Loucy (cell line): ENCODE results near the gene UGT1A9.

Experiments used
- H2AFZ ChIP-seq: fragments of 200-600 bp; sonication (generic); 2 replicates; pipeline ENCODE4 v1.6.0; 2016; ENCODE audit warnings: antibody characterized with exemption, mild to moderate bottlenecking, low read length, moderate library complexity
- H3F3A ChIP-seq: fragments of 200-600 bp; 2 replicates; pipeline ENCODE4 v1.6.0; 2016; ENCODE audit warnings: antibody characterized with exemption, low read depth, mild to moderate bottlenecking
- H3K27me3 ChIP-seq: fragments of 200-600 bp; sonication (generic); 2 replicates; pipeline ENCODE4 v1.6.1; 2014; ENCODE audit warnings: low read length, mild to moderate bottlenecking; ENCODE audit not compliant: insufficient read depth, poor library complexity, severe bottlenecking
- H3K36me3 ChIP-seq: fragments of 200-600 bp; sonication (generic); 2 replicates; pipeline ENCODE4 v1.6.1; 2016; ENCODE audit warnings: low read length; ENCODE audit not compliant: insufficient read depth
- H3K4me1 ChIP-seq: fragments of 200-600 bp; sonication (generic); 2 replicates; pipeline ENCODE4 v1.5.1; 2014; ENCODE audit warnings: low read length, mild to moderate bottlenecking; ENCODE audit not compliant: insufficient read depth, poor library complexity, severe bottlenecking
- H3K4me2 ChIP-seq: fragments of 200-600 bp; sonication (generic); 2 replicates; pipeline ENCODE4 v1.6.0; 2014; ENCODE audit warnings: antibody characterized with exemption, low read length, low read depth, mild to moderate bottlenecking; ENCODE audit not compliant: poor library complexity, severe bottlenecking
- H3K4me3 ChIP-seq: fragments of 200-600 bp; sonication (generic); 2 replicates; pipeline ENCODE4 v1.5.1; 2014; ENCODE audit warnings: low read length, mild to moderate bottlenecking, mixed read lengths; ENCODE audit not compliant: poor library complexity, severe bottlenecking
- H3K79me2 ChIP-seq: fragments of 200-600 bp; sonication (generic); 2 replicates; pipeline ENCODE4 v1.6.1; 2014; ENCODE audit warnings: low read length; ENCODE audit not compliant: insufficient read depth
- H3K9ac ChIP-seq: fragments of 200-600 bp; sonication (generic); 2 replicates; pipeline ENCODE4 v1.6.0; 2014; ENCODE audit warnings: mild to moderate bottlenecking, low read depth, low read length, moderate library complexity; ENCODE audit not compliant: poor library complexity, severe bottlenecking
- H3K9me2 ChIP-seq: fragments of 200-600 bp; sonication (generic); replicated peaks from 2 replicates; pipeline ENCODE4 v1.6.1; 2016; ENCODE audit warnings: low read depth, low read length, mixed read lengths
- H3K9me3 ChIP-seq: fragments of 200-600 bp; sonication (generic); 2 replicates; pipeline ENCODE4 v1.6.1; 2014; ENCODE audit warnings: mild to moderate bottlenecking, antibody characterized with exemption, low read length, low read depth; ENCODE audit not compliant: insufficient read depth
- H4K20me1 ChIP-seq: fragments of 200-600 bp; sonication (generic); 2 replicates; pipeline ENCODE4 v1.6.0; 2014; ENCODE audit warnings: antibody characterized with exemption, low read length, mild to moderate bottlenecking; ENCODE audit not compliant: insufficient read depth, poor library complexity, severe bottlenecking
- EZH2phosphoT487 ChIP-seq: fragments of 200-600 bp; IDR thresholded peaks from 2 replicates; pipeline ENCODE4 v1.6.1; 2018; ENCODE audit warnings: antibody characterized with exemption, mild to moderate bottlenecking, moderate library complexity, borderline replicate concordance
- TF ChIP-seq, protein P1 (sequence below): fragments of 200-600 bp; sonication (generic); conservative IDR thresholded peaks from 2 replicates; pipeline ENCODE4 v1.5.1; 2014; ENCODE audit warnings: mild to moderate bottlenecking, antibody characterized with exemption, low read length

UGT1A9 gene

DNA sequence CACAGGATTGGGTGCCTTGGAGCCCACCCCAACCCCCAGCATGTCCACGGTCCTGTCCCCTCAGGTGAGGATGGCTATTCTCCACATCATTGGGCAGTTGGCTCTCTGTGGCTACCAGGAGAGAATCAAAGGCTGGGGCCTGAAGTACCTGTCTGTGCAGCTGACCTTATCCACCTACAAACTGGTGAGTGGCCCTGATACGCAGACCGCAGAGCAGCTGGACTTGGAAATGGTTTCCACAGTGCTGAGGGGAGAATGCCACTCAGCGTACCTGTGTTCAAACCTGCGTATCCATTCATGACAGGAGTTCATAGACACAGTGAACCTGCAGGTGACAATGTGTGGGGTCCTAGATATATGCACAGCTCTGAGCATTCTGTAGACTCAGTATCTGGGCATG, 128.0 kb downstream of the UGT1A9 start:
- Histone ChIP-seq H3K4me2 (no peak overlapping the region), H4K20me1 (no peaks in the 10 kb centered on the region), H3K9me2 (no peaks in the 10 kb centered on the region), H3K36me3 (no peaks in the 10 kb centered on the region), H2AFZ (no peak overlapping the region), H3K4me1 (no peaks in the 10 kb centered on the region), H3K79me2 (no peaks in the 10 kb centered on the region), H3K4me3 (no peak overlapping the region), H3K9ac (no peak overlapping the region), H3K27me3 (no peaks in the 10 kb centered on the region), H3F3A (no peaks in the 10 kb centered on the region), H3K9me3 (no peaks in the 10 kb centered on the region)
- TF ChIP-seq EZH2phosphoT487, result no peak
- TF ChIP-seq, protein P1, sequence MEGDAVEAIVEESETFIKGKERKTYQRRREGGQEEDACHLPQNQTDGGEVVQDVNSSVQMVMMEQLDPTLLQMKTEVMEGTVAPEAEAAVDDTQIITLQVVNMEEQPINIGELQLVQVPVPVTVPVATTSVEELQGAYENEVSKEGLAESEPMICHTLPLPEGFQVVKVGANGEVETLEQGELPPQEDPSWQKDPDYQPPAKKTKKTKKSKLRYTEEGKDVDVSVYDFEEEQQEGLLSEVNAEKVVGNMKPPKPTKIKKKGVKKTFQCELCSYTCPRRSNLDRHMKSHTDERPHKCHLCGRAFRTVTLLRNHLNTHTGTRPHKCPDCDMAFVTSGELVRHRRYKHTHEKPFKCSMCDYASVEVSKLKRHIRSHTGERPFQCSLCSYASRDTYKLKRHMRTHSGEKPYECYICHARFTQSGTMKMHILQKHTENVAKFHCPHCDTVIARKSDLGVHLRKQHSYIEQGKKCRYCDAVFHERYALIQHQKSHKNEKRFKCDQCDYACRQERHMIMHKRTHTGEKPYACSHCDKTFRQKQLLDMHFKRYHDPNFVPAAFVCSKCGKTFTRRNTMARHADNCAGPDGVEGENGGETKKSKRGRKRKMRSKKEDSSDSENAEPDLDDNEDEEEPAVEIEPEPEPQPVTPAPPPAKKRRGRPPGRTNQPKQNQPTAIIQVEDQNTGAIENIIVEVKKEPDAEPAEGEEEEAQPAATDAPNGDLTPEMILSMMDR, result no peak

DNA sequence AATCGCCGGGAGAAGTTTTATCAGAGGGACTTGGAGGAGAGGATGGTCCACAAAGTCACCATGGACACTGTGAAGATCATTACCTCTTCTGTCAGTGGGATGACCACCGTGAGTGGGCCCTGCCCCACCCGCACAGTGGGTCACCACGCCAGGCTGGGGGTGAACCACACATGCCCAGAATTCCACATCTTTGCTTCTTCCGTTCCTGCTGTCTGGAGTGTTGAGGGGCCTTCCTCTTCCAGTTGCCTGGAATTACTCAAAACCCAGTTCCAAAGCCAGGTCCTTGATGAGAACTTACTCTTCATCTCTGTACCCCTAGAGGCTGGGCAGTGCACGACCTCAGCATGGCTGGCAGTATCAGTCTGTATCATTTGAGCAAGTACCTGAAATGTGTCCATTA, 128.5 kb downstream of the UGT1A9 start:
- Histone ChIP-seq H3K9me2 (no peaks in the 10 kb centered on the region), H2AFZ (no peak overlapping the region), H3K4me3 (no peak overlapping the region), H4K20me1 (no peaks in the 10 kb centered on the region), H3K4me1 (no peaks in the 10 kb centered on the region), H3K36me3 (no peaks in the 10 kb centered on the region), H3K9ac (no peak overlapping the region), H3K79me2 (no peaks in the 10 kb centered on the region), H3K9me3 (no peaks in the 10 kb centered on the region), H3F3A (no peaks in the 10 kb centered on the region), H3K27me3 (no peaks in the 10 kb centered on the region), H3K4me2 (no peak overlapping the region)
- TF ChIP-seq EZH2phosphoT487, result no peak
- TF ChIP-seq, protein P1, result no peak

DNA sequence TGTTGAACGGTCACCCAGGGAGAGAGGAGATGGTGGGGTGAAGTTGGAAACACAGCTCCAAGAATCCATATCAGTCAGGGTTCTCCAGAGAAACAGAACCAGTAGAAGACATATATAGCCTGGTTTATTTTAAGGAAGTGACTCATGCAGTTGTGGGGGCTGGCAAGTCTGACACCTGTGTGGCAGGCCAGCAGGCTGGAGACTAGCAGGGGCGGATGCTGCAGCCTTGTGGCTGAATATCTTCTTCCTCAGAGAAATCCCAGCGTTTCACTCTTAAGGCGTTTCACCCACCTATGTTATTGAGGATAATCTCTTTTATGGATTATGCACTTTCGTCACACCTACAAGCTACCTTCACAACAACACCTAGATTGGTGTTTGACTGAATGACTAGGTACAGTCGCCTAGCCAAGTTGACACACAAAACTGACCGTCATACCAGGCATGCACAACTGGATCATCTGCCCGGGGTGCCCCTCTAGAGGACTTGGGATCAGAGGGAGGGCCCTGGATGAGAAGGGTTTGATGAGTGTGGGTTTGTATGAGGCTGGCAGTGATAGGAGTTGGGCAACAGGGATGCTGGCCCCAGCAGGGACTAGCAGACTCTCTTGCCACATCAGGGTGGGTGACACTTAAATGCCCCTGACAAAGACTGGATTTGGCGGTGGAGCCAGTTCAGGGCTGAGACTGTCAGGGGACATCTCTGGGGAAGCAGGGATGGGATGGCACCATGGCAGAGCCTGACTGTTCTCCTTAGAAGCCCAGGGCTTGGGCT, 129.8 kb downstream of the UGT1A9 start:
- Histone ChIP-seq H3K4me2 (no peak overlapping the region), H3F3A (no peaks in the 10 kb centered on the region), H3K9me3 (no peaks in the 10 kb centered on the region), H3K9me2 (no peaks in the 10 kb centered on the region), H3K79me2 (no peaks in the 10 kb centered on the region), H3K4me1 (no peaks in the 10 kb centered on the region), H3K27me3 (no peaks in the 10 kb centered on the region), H3K36me3 (no peaks in the 10 kb centered on the region), H3K4me3 (no peak overlapping the region), H3K9ac (no peak overlapping the region), H4K20me1 (no peaks in the 10 kb centered on the region), H2AFZ (no peak overlapping the region)
- TF ChIP-seq EZH2phosphoT487, result no peak
- TF ChIP-seq, protein P1, result no peak
